Fibroblast of lung (primary cell): ENCODE results near the gene RSAD1. TPM values are rescaled to one million over a fixed set of nuclear protein-coding genes. Genes with fewer than 3 reads are reported as not detected.

Experiments
- DNase-seq, 2 donors: peaks; one replicate each; pipeline versions ENCODE4 v3.0.0 to v3.0.0-alpha.2; 2010; ENCODE audit warnings: low read depth in 2 of 2
- H2AFZ ChIP-seq: 2 replicates; pipeline ENCODE4 v1.5.1; 2012; ENCODE audit warnings: low read length, control low read depth, inconsistent platforms
- H3K27ac ChIP-seq: 2 replicates; pipeline ENCODE4 v1.5.1; 2011; ENCODE audit warnings: low read length, control low read depth; ENCODE audit not compliant: insufficient read depth
- H3K27me3 ChIP-seq: 2 replicates; pipeline ENCODE4 v1.5.1; 2011; ENCODE audit warnings: mild to moderate bottlenecking, low read length; ENCODE audit not compliant: control insufficient read depth, insufficient read depth
- H3K36me3 ChIP-seq: 2 replicates; pipeline ENCODE4 v1.5.1; 2011; ENCODE audit warnings: low read length; ENCODE audit not compliant: control insufficient read depth, insufficient read depth
- H3K4me1 ChIP-seq: 2 replicates; pipeline ENCODE4 v1.5.1; 2011; ENCODE audit warnings: low read length; ENCODE audit not compliant: control insufficient read depth, insufficient read depth; ENCODE audit errors: extremely low read depth
- H3K4me2 ChIP-seq: 2 replicates; pipeline ENCODE4 v1.5.1; 2011; ENCODE audit warnings: low read length, control low read depth; ENCODE audit not compliant: insufficient read depth; ENCODE audit errors: extremely low read depth
- H3K4me3 ChIP-seq, 4 experiments: fragments of 200-600 bp in 1 of 4; sonication (generic) in 1 of 4; replicated peaks in 1 of 4; 2 replicates each; pipeline ENCODE4 v1.5.1; 2011 to 2016; ENCODE audit warnings: low read length in 4 of 4, low read depth in 3 of 4, mild to moderate bottlenecking in 3 of 4, control low read depth in 2 of 4, inconsistent platforms in 1 of 4, mixed read lengths in 1 of 4; ENCODE audit not compliant: insufficient read depth in 1 of 4; ENCODE audit errors: control extremely low read depth in 1 of 4
- H3K79me2 ChIP-seq: 2 replicates; pipeline ENCODE4 v1.5.1; 2012; ENCODE audit warnings: mild to moderate bottlenecking, low read length, inconsistent platforms; ENCODE audit not compliant: control insufficient read depth, insufficient read depth
- H3K9ac ChIP-seq: 2 replicates; pipeline ENCODE4 v1.5.1; 2011; ENCODE audit warnings: mild to moderate bottlenecking, low read length, control low read depth; ENCODE audit not compliant: insufficient read depth
- H3K9me3 ChIP-seq: 2 replicates; pipeline ENCODE4 v1.5.1; 2012; ENCODE audit warnings: low read depth, low read length; ENCODE audit not compliant: control insufficient read depth, insufficient read depth
- H4K20me1 ChIP-seq: 2 replicates; pipeline ENCODE4 v1.5.1; 2011; ENCODE audit warnings: low read length; ENCODE audit not compliant: control insufficient read depth, insufficient read depth; ENCODE audit errors: extremely low read depth
- CTCF ChIP-seq, 2 donors: IDR thresholded peaks in 1 of 2; conservative IDR thresholded peaks in 1 of 2; 1 replicate in 1 of 2; 2 replicates in 1 of 2; pipeline ENCODE4 v1.5.1; 2011 to 2012; ENCODE audit warnings: low read length in 2 of 2, control low read depth in 1 of 2, inconsistent platforms in 1 of 2, low read depth in 1 of 2, mild to moderate bottlenecking in 1 of 2
- EZH2 ChIP-seq: IDR thresholded peaks from 2 replicates; pipeline ENCODE4 v1.5.1; 2012; ENCODE audit warnings: low read length, control low read depth, mild to moderate bottlenecking; ENCODE audit errors: missing control alignments
- polyA plus RNA-seq, 2 donors: library from polyadenylated mRNA; depleted of rRNA in 1 of 2; stranded (reverse) in 1 of 2; unstranded in 1 of 2; fragments of >200 nt; gene quantifications; 2 replicates each; pipeline ENCODE4 v1.2.1, GENCODE V29; 2011 to 2012; ENCODE audit warnings: missing spikeins in 1 of 2
- total RNA-seq: library from RNA; depleted of rRNA; stranded (reverse); fragments of >200 nt; gene quantifications from 2 replicates; pipeline ENCODE4 v1.2.1, GENCODE V29; 2014

RSAD1 gene
- total and polyA plus RNA-seq, 2 donors (not counting 1 experiment from before 2014, with no cell fraction given) = 12.5 to 28.4 TPM

GRCh38 chr17:50453901-50454300 is 24.8 kb upstream of the RSAD1 start:
- no peak for DNase-seq
- TF ChIP-seq CTCF (conservative IDR thresholded peaks at IDR 0.05 in 1 of 2, IDR thresholded peaks at IDR 0.05 in 1 of 2; ENCODE audit: low read depth in 1 of 2, low read length in 2 of 2) = no peak
- no peak for TF ChIP-seq EZH2
- Histone ChIP-seq H3K4me3 (no peak overlapping the region), H3K9me3 (no peaks in the 10 kb centered on the region), H3K79me2 (no peaks in the 10 kb centered on the region), H3K9ac (no peak overlapping the region), H3K4me2 (no peak overlapping the region), H3K36me3 (no peaks in the 10 kb centered on the region), H3K27ac (no peak overlapping the region), H3K27me3 (no peaks in the 10 kb centered on the region), H3K4me1 (no peaks in the 10 kb centered on the region), H4K20me1 (no peaks in the 10 kb centered on the region), H2AFZ (no peak overlapping the region)

GRCh38 chr17:50457621-50458020 is 21.0 kb upstream of the RSAD1 start:
- no peak for DNase-seq
- TF ChIP-seq CTCF (conservative IDR thresholded peaks at IDR 0.05 in 1 of 2, IDR thresholded peaks at IDR 0.05 in 1 of 2; ENCODE audit: low read depth in 1 of 2, low read length in 2 of 2) (no peak), EZH2 (no peak)
- H3K9me3 ChIP-seq = no peaks in the 10 kb centered on the region
- no peak overlapping the region for H3K9ac ChIP-seq
- no peaks in the 10 kb centered on the region for H3K79me2 ChIP-seq
- H2AFZ ChIP-seq = no peak overlapping the region
- no peaks in the 10 kb centered on the region for H3K36me3 ChIP-seq
- no peak overlapping the region for H3K27ac ChIP-seq
- no peaks in the 10 kb centered on the region for H3K27me3 ChIP-seq
- no peaks in the 10 kb centered on the region for H4K20me1 ChIP-seq
- H3K4me1 ChIP-seq = no peaks in the 10 kb centered on the region
- no peak overlapping the region for H3K4me2 ChIP-seq
- no peak overlapping the region for H3K4me3 ChIP-seq

- Histone ChIP-seq H3K27ac (no peak overlapping the region), H3K9ac (no peak overlapping the region), H3K27me3 (no peaks in the 10 kb centered on the region), H4K20me1 (no peaks in the 10 kb centered on the region), H3K4me2 (no peak overlapping the region), H3K4me1 (no peaks in the 10 kb centered on the region), H3K4me3 (no peak overlapping the region), H3K79me2 (no peaks in the 10 kb centered on the region), H2AFZ (no peak overlapping the region), H3K9me3 (no peaks in the 10 kb centered on the region), H3K36me3 (no peaks in the 10 kb centered on the region)
- no peak for DNase-seq
- TF ChIP-seq CTCF (conservative IDR thresholded peaks at IDR 0.05 in 1 of 2, IDR thresholded peaks at IDR 0.05 in 1 of 2; ENCODE audit: low read depth in 1 of 2, low read length in 2 of 2) (no peak), EZH2 (no peak)
Measured at GRCh38 chr17:50458270-50458669, 20.4 kb upstream of the RSAD1 start.
